A549 (cell line): ENCODE results near the gene GNL1.

ENCODE experiments used
- CBX2 ChIP-seq: fragments of 200-600 bp; sonication (generic); IDR thresholded peaks from 2 replicates; pipeline ENCODE4 v1.6.1; 2016; ENCODE audit warnings: low read depth, mild to moderate bottlenecking, borderline replicate concordance
- CEBPB ChIP-seq, 2 experiments: fragments of >200 bp in 1 of 2; sonication (Bioruptor Twin) in 1 of 2; formaldehyde crosslinking in 1 of 2; IDR thresholded peaks; 2 replicates each; pipeline ENCODE4 v1.6.1; 2012 to 2016
- CTCF ChIP-seq: fragments of >200 bp; sonication (Bioruptor Twin); formaldehyde crosslinking; IDR thresholded peaks from 3 replicates; pipeline ENCODE4 v1.5.1; 2016
- EP300 ChIP-seq, 2 experiments: fragments of >200 bp; sonication (Bioruptor Twin); formaldehyde crosslinking; IDR thresholded peaks; 2 replicates in 1 of 2; 3 replicates in 1 of 2; pipeline ENCODE4 v1.6.1; 2016 to 2017
- MAX ChIP-seq: IDR thresholded peaks from 2 replicates; pipeline ENCODE4 v1.6.1; 2012
- MYC ChIP-seq: IDR thresholded peaks from 2 replicates; pipeline ENCODE4 v1.6.1; 2012; ENCODE audit warnings: mild to moderate bottlenecking, inconsistent platforms, low read length, improper control_type of control experiment, borderline replicate concordance
- NR3C1 ChIP-seq: fragments of >200 bp; sonication (Bioruptor Twin); formaldehyde crosslinking; IDR thresholded peaks from 3 replicates; pipeline ENCODE4 v1.6.1; 2017
- POLR2A ChIP-seq: IDR thresholded peaks from 2 replicates; pipeline ENCODE4 v1.6.1; 2012; ENCODE audit warnings: mild to moderate bottlenecking, low read length
- TP53 ChIP-seq: fragments of 250-450 bp; sonication (Bioruptor Pico); IDR thresholded peaks from 2 replicates; pipeline ENCODE4 v1.5.0; 2021; ENCODE audit warnings: mild to moderate bottlenecking, moderate library complexity
- TF ChIP-seq, protein P1 (sequence below): fragments of 450-650 bp; IDR thresholded peaks from 2 replicates; pipeline ENCODE4 v1.6.1; 2014; ENCODE audit warnings: antibody characterized with exemption

DNA sequence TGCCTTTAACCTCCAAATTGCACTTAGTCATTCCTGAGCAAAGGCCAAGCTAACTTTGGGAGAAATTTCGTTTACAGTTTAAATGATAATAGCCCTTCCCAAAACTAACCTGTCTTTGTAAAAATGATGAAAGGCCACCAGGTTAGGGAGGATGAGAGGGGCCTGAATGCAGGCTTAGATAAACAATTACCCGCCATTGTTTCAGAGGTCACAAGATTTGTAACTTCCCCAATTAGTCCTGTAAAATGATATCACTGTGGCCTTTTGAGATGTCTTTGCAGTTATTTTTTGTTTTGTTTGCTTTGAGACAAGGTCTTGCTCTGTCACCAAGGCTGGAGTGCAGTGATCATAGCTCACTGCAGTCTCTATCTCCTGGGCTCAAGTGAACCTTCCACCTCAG is 26.3 kb downstream of the GNL1 start:
- TF ChIP-seq, protein P1, sequence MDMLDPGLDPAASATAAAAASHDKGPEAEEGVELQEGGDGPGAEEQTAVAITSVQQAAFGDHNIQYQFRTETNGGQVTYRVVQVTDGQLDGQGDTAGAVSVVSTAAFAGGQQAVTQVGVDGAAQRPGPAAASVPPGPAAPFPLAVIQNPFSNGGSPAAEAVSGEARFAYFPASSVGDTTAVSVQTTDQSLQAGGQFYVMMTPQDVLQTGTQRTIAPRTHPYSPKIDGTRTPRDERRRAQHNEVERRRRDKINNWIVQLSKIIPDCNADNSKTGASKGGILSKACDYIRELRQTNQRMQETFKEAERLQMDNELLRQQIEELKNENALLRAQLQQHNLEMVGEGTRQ: no peak
- TF ChIP-seq CTCF (no peak), MYC (no peak), EP300 (IDR thresholded peaks at IDR 0.05) (no peak), CBX2 (no peak), TP53 (no peak), CEBPB (IDR thresholded peaks at IDR 0.05) (no peak), POLR2A (no peak), MAX (no peak), NR3C1 (no peak)
